IMR-90 (cell line): Measurements from ENCODE around the gene LHPP. TPM values are rescaled to one million over a fixed set of nuclear protein-coding genes. Genes with fewer than 3 reads are reported as not detected.

Source experiments
- ATAC-seq: fragments of 200-7000 bp; cut with Tn5 transposase; 2 replicates; pipeline ENCODE4 v1.9.1; 2020; ENCODE audit warnings: low read depth, mild to moderate bottlenecking, moderate library complexity
- BruUV-seq: library from RNA; stranded (reverse); fragments of 400-500 nt; replicated peaks from 2 replicates; lab custom pipeline; 2021; lab: Mats Ljungman, UMichigan
- CTCF ChIA-PET: fragments of 300-600 bp; formaldehyde crosslinking; extraction: SDS; loops from one replicate; lab custom pipeline; 2021; ENCODE audit warnings: antibody characterized with exemption; lab: Yijun Ruan, JAX
- POLR2A ChIA-PET: fragments of 300-600 bp; sonication (Branson Sonifier 250); formaldehyde crosslinking; loops from one replicate; lab custom pipeline; 2022; ENCODE audit warnings: antibody characterized with exemption; ENCODE audit not compliant: unreplicated experiment; lab: Charles Lee
- DNase-seq: peaks from one replicate; pipeline ENCODE4 v3.0.0; 2013
- H2AFZ ChIP-seq: replicated peaks from 2 replicates; pipeline ENCODE3; 2013; ENCODE audit warnings: low read length, mild to moderate bottlenecking; ENCODE audit not compliant: poor library complexity
- H2AK5ac ChIP-seq: 2 replicates; pipeline ENCODE4 v1.6.1; 2013; ENCODE audit warnings: low read depth, low read length, inconsistent platforms
- H2AK9ac ChIP-seq: replicated peaks from 2 replicates; pipeline ENCODE3; 2013; ENCODE audit warnings: mild to moderate bottlenecking, low read depth, low read length, moderate library complexity; ENCODE audit not compliant: poor library complexity
- H2BK120ac ChIP-seq: 2 replicates; pipeline ENCODE4 v1.6.1; 2013; ENCODE audit warnings: low read depth, low read length, inconsistent platforms
- H2BK15ac ChIP-seq: 3 replicates; pipeline ENCODE4 v1.6.1; 2013; ENCODE audit warnings: low read depth, low read length, inconsistent platforms
- H2BK20ac ChIP-seq: 2 replicates; pipeline ENCODE4 v1.6.1; 2013; ENCODE audit warnings: low read depth, mild to moderate bottlenecking, inconsistent platforms, low read length, moderate library complexity
- H2BK5ac ChIP-seq: 2 replicates; pipeline ENCODE4 v1.6.1; 2013; ENCODE audit warnings: mild to moderate bottlenecking, low read depth, low read length, inconsistent platforms; ENCODE audit not compliant: poor library complexity, severe bottlenecking
- H3K14ac ChIP-seq: replicated peaks from 2 replicates; pipeline ENCODE4 v1.6.1; 2013; ENCODE audit warnings: low read depth, low read length, inconsistent platforms
- H3K18ac ChIP-seq: 2 replicates; pipeline ENCODE4 v1.6.1; 2013; ENCODE audit warnings: low read depth, low read length, control low read depth
- H3K23ac ChIP-seq: 2 replicates; pipeline ENCODE4 v1.6.1; 2013; ENCODE audit warnings: low read depth, low read length, inconsistent platforms
- H3K27ac ChIP-seq: 2 replicates; pipeline ENCODE4 v1.5.1; 2013; ENCODE audit warnings: mild to moderate bottlenecking, control low read depth, low read length; ENCODE audit not compliant: insufficient read depth
- H3K27me3 ChIP-seq: 2 replicates; pipeline ENCODE4 v1.6.1; 2013; ENCODE audit warnings: low read length; ENCODE audit not compliant: control insufficient read depth, insufficient read depth
- H3K36me3 ChIP-seq: 2 replicates; pipeline ENCODE4 v1.6.1; 2013; ENCODE audit warnings: low read length, mixed read lengths; ENCODE audit not compliant: control insufficient read depth, insufficient read depth
- H3K4ac ChIP-seq: 2 replicates; pipeline ENCODE4 v1.6.1; 2013; ENCODE audit warnings: low read depth, low read length, inconsistent platforms
- H3K4me1 ChIP-seq: 2 replicates; pipeline ENCODE4 v1.6.1; 2013; ENCODE audit warnings: low read length, mixed read lengths; ENCODE audit not compliant: control insufficient read depth, insufficient read depth
- H3K4me2 ChIP-seq: 2 replicates; pipeline ENCODE4 v1.6.1; 2013; ENCODE audit warnings: low read depth, mild to moderate bottlenecking, control low read depth, low read length, moderate library complexity
- H3K4me3 ChIP-seq: 2 replicates; pipeline ENCODE4 v1.5.1; 2013; ENCODE audit warnings: low read depth, mild to moderate bottlenecking, control low read depth, low read length, moderate library complexity; ENCODE audit not compliant: insufficient read depth
- H3K56ac ChIP-seq: 2 replicates; pipeline ENCODE4 v1.6.1; 2013; ENCODE audit warnings: low read length, inconsistent platforms; ENCODE audit not compliant: insufficient read depth; ENCODE audit errors: extremely low read depth
- H3K79me1 ChIP-seq, 2 experiments: 2 replicates each; pipeline ENCODE4 v1.6.1; 2013; ENCODE audit warnings: low read length in 2 of 2, inconsistent platforms in 1 of 2, low read depth in 1 of 2
- H3K9ac ChIP-seq: 2 replicates; pipeline ENCODE4 v1.6.1; 2013; ENCODE audit warnings: low read depth, low read length, control low read depth
- H3K9me1 ChIP-seq: 2 replicates; pipeline ENCODE4 v1.6.1; 2013; ENCODE audit warnings: low read length, inconsistent platforms; ENCODE audit not compliant: insufficient read depth
- H3K9me3 ChIP-seq: 2 replicates; pipeline ENCODE4 v1.6.1; 2013; ENCODE audit warnings: low read length; ENCODE audit not compliant: control insufficient read depth, insufficient read depth
- H4K20me1 ChIP-seq: 2 replicates; pipeline ENCODE4 v1.6.1; 2013; ENCODE audit warnings: low read length, inconsistent platforms; ENCODE audit not compliant: insufficient read depth
- H4K5ac ChIP-seq: 2 replicates; pipeline ENCODE4 v1.6.1; 2013; ENCODE audit warnings: mild to moderate bottlenecking, low read depth, low read length, control low read depth
- H4K8ac ChIP-seq, 2 experiments: 2 replicates each; pipeline ENCODE4 v1.6.1; 2013; ENCODE audit warnings: low read depth in 2 of 2, low read length in 2 of 2, control low read depth in 1 of 2, inconsistent platforms in 1 of 2
- H4K91ac ChIP-seq: 2 replicates; pipeline ENCODE4 v1.6.1; 2013; ENCODE audit warnings: low read depth, low read length, inconsistent platforms; ENCODE audit not compliant: insufficient read depth
- BHLHE40 ChIP-seq: fragments of 150-350 bp; IDR thresholded peaks from 2 replicates; pipeline ENCODE4 v1.6.1; 2016; ENCODE audit warnings: mild to moderate bottlenecking, low read depth, low read length
- ELK1 ChIP-seq: fragments of 150-350 bp; IDR thresholded peaks from 2 replicates; pipeline ENCODE4 v1.6.1; 2016; ENCODE audit warnings: low read depth, mild to moderate bottlenecking, low read length, moderate library complexity, borderline replicate concordance
- FOS ChIP-seq: fragments of 150-350 bp; IDR thresholded peaks from 2 replicates; pipeline ENCODE4 v1.6.1; 2016; ENCODE audit warnings: low read depth, low read length
- MAFK ChIP-seq: IDR thresholded peaks from 2 replicates; pipeline ENCODE4 v1.6.1; 2012; ENCODE audit warnings: low read depth, low read length, improper control_type of control experiment
- MAZ ChIP-seq: IDR thresholded peaks from 2 replicates; pipeline ENCODE4 v1.6.1; 2012; ENCODE audit warnings: low read depth, mild to moderate bottlenecking, low read length, improper control_type of control experiment, moderate library complexity, borderline replicate concordance
- NFE2L2 ChIP-seq: fragments of 150-350 bp; IDR thresholded peaks from 2 replicates; pipeline ENCODE4 v1.6.1; 2016; ENCODE audit warnings: low read depth, mild to moderate bottlenecking, low read length
- WGBS, 2 experiments: methylation state at CpG; one replicate each; pipeline versions ENCODE4 v1.1.5 to v1.1.7; 2013; ENCODE audit warnings: missing lambda C conversion rate in 2 of 2; ENCODE audit not compliant: insufficient read length in 1 of 2; ENCODE audit errors: extremely low coverage in 2 of 2; 5-methylcytosine and 5-hydroxymethylcytosine counted together
- dilution Hi-C: fragments of 300-500 bp; cut with HindIII; formaldehyde crosslinking; loops from one replicate; pipeline ENCODE4 v1.14.3; 2018; ENCODE audit warnings: low sequenced_read_pairs; ENCODE audit not compliant: unreplicated experiment
- in situ Hi-C: fragments of 300-500 bp; cut with MboI; formaldehyde crosslinking; loops from 3 replicates; pipeline ENCODE4 v1.14.3; 2019; ENCODE audit warnings: low sequenced_read_pairs, inconsistent platforms, mixed read lengths
- intact Hi-C: fragments of 100-400 bp; cut with micrococcal nuclease; formaldehyde crosslinking; loops from 2 replicates; pipeline ENCODE4 v1.10.0; 2022
- polyA plus RNA-seq, 3 experiments: library from polyadenylated mRNA; depleted of rRNA; stranded (reverse); fragments of >200 nt; gene quantifications; 2 replicates each; pipeline ENCODE4 v1.2.3, GENCODE V29; 2012; ENCODE audit warnings: low replicate concordance in 1 of 3
- total RNA-seq: library from RNA; depleted of rRNA; stranded (reverse); fragments of >200 nt; gene quantifications from 2 replicates; pipeline ENCODE4 v1.2.3, GENCODE V29; 2012
- TF ChIP-seq, protein P1 (sequence below): fragments of 150-350 bp; IDR thresholded peaks from 2 replicates; pipeline ENCODE4 v1.6.1; 2017; ENCODE audit warnings: mild to moderate bottlenecking, antibody characterized with exemption, low read length, low read depth

The LHPP gene
- total and polyA plus RNA-seq, 2 of the 4 experiments (the other 2 are of a cell fraction) = 2.7 to 8.3 TPM

- BruUV-seq = no TSS peak
- Histone ChIP-seq H3K9ac (no peak overlapping the region), H3K14ac (no peak overlapping the region), H3K79me1 (no peaks in the 10 kb centered on the region), H3K56ac (no peak overlapping the region), H3K9me1 (no peaks in the 10 kb centered on the region), H4K91ac (no peak overlapping the region), H4K5ac (no peak overlapping the region), H3K9me3 (no peaks in the 10 kb centered on the region), H2BK120ac (no peak overlapping the region), H4K8ac (no peak overlapping the region), H2BK15ac (no peak overlapping the region), H3K4me1 (no peaks in the 10 kb centered on the region), H4K20me1 (no peaks in the 10 kb centered on the region), H2BK20ac (no peak overlapping the region), H3K18ac (no peak overlapping the region), H2AFZ (no peak overlapping the region), H3K4me3 (no peak overlapping the region), H2AK5ac (no peak overlapping the region), H3K23ac (no peak overlapping the region), H3K27ac (no peak overlapping the region), H3K4me2 (no peak overlapping the region), H3K36me3 (no peaks in the 10 kb centered on the region), H3K4ac (no peak overlapping the region), H3K27me3 (no peaks in the 10 kb centered on the region), H2BK5ac (no peak overlapping the region), H2AK9ac (no peak overlapping the region)
- dilution Hi-C loops (no loop called here), in situ Hi-C loops (no loop called here), intact Hi-C loops (no loop called here)
- no peak for TF ChIP-seq MAZ
- TF ChIP-seq MAFK = no peak
- no peak for TF ChIP-seq BHLHE40
- TF ChIP-seq ELK1 = no peak
- no peak for TF ChIP-seq FOS
- TF ChIP-seq, protein P1, sequence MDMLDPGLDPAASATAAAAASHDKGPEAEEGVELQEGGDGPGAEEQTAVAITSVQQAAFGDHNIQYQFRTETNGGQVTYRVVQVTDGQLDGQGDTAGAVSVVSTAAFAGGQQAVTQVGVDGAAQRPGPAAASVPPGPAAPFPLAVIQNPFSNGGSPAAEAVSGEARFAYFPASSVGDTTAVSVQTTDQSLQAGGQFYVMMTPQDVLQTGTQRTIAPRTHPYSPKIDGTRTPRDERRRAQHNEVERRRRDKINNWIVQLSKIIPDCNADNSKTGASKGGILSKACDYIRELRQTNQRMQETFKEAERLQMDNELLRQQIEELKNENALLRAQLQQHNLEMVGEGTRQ = no peak
- no peak for TF ChIP-seq NFE2L2
- CTCF ChIA-PET = no interaction called here
- POLR2A ChIA-PET = no interaction called here
- 100% methylated on average over 1 of the region's 8 CpGs; no CpG with 5 or more reads in 1 of the 2 experiments for WGBS, 2 experiments
- no peak for DNase-seq
- no peak for ATAC-seq
Measured at GRCh38 chr10:124492266-124492665, 30.6 kb downstream of the LHPP start.
